Activated T-helper 1 cell treated with anti-CD3 and anti-CD28 coated beads, Interleukin-12 subunit alpha, Interleukin-12 subunit beta, Interleukin-2, Interleukin-4 antibody, amounts not matched to agents 30 ng/mL and 10 ng/mL and 1 ng/mL, durations not matched to agents 14 hours and 24 hours and 36 hours (primary cell): ENCODE measurements around the gene TECRL. TPM values are rescaled to one million over a fixed set of nuclear protein-coding genes. Genes with fewer than 3 reads are reported as not detected.

ENCODE experiments used
- DNase-seq: peaks from one replicate; pipeline ENCODE4 v3.0.0; 2021; ENCODE audit warnings: low spot score
- H3K27ac Mint-ChIP-seq: one replicate; pipeline ENCODE4 v1.8.0; 2021; ENCODE audit warnings: mild to moderate bottlenecking, mixed read lengths
- H3K27me3 Mint-ChIP-seq: one replicate; pipeline ENCODE4 v1.8.0; 2022; ENCODE audit warnings: mild to moderate bottlenecking, moderate library complexity, mixed read lengths; ENCODE audit not compliant: insufficient read depth
- H3K36me3 Mint-ChIP-seq: one replicate; pipeline ENCODE4 v1.8.0; 2021; ENCODE audit warnings: low read depth, mixed read lengths
- H3K4me1 Mint-ChIP-seq: one replicate; pipeline ENCODE4 v1.8.0; 2021; ENCODE audit warnings: low read depth, mixed read lengths
- H3K4me3 Mint-ChIP-seq: one replicate; pipeline ENCODE4 v1.8.0; 2021; ENCODE audit warnings: mild to moderate bottlenecking, moderate library complexity, mixed read lengths
- H3K9me3 Mint-ChIP-seq: one replicate; pipeline ENCODE4 v1.8.0; 2021; ENCODE audit warnings: mixed read lengths
- intact Hi-C: fragments of 100-400 bp; cut with micrococcal nuclease; formaldehyde crosslinking; loops from one replicate; pipeline ENCODE4 v1.15.1; 2024
- total RNA-seq: library from RNA; stranded (reverse); gene quantifications from 2 replicates; pipeline ENCODE4 v1.2.3, GENCODE V29; 2022

Gene TECRL
- total RNA-seq, 1 donor from 2014 or later = not detected

GRCh38 chr4:64368741-64369140, 40.5 kb downstream of the TECRL start:
- Mint-ChIP-seq H3K36me3 (no peaks in the 10 kb centered on the region), H3K27ac (no peak overlapping the region), H3K27me3 (no peaks in the 10 kb centered on the region), H3K9me3 (peaks cover 7% of the 10 kb centered on the region), H3K4me1 (no peaks in the 10 kb centered on the region), H3K4me3 (no peak overlapping the region)
- no peak for DNase-seq
- intact Hi-C loops = no loop called here

- H3K4me3 Mint-ChIP-seq = no peak overlapping the region
- H3K4me1 Mint-ChIP-seq = no peaks in the 10 kb centered on the region
- peaks cover 17% of the 10 kb centered on the region for H3K9me3 Mint-ChIP-seq
- DNase-seq = no peak
- no peaks in the 10 kb centered on the region for H3K36me3 Mint-ChIP-seq
- H3K27me3 Mint-ChIP-seq = no peaks in the 10 kb centered on the region
- intact Hi-C loops = no loop called here
- no peak overlapping the region for H3K27ac Mint-ChIP-seq
Observed at GRCh38 chr4:64361399-64361740, 47.9 kb downstream of the TECRL start.

- intact Hi-C loops = no loop called here
Observed at GRCh38 chr4:64360664-64361398, 48.4 kb downstream of the TECRL start.

DNA sequence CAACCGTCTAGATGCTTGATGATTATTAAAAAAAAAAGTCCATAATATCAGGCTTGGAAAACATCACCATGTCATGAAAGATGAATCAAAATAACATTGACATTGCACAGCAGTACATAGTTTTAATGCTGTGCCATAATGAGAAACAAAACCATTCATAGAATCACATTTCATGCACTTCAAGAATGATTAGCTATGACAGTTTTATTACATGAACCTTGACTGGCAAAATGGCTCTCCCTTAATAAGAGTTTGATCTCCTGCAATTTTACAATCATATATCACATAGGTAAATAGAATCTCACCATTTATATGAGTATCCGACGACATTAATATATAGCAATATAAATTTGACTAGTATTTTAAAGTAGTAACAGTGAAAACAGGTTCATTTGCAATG, 49.8 kb downstream of the TECRL start:
- Mint-ChIP-seq H3K27me3 (no peaks in the 10 kb centered on the region), H3K36me3 (no peaks in the 10 kb centered on the region), H3K4me1 (no peaks in the 10 kb centered on the region), H3K4me3 (no peak overlapping the region), H3K27ac (no peak overlapping the region), H3K9me3 (peaks cover 9% of the 10 kb centered on the region)
- intact Hi-C loops = no loop called here
- DNase-seq = no peak

More at GRCh38 chr4:64360664-64361398, 48.4 kb downstream of the TECRL start:
- no peaks in the 10 kb centered on the region for H3K4me1 Mint-ChIP-seq
- H3K9me3 Mint-ChIP-seq = peaks cover 16% of the 10 kb centered on the region
- H3K36me3 Mint-ChIP-seq = no peaks in the 10 kb centered on the region
- no peak overlapping the region for H3K4me3 Mint-ChIP-seq
- no peaks in the 10 kb centered on the region for H3K27me3 Mint-ChIP-seq
- DNase-seq = no peak
- no peak overlapping the region for H3K27ac Mint-ChIP-seq

DNA sequence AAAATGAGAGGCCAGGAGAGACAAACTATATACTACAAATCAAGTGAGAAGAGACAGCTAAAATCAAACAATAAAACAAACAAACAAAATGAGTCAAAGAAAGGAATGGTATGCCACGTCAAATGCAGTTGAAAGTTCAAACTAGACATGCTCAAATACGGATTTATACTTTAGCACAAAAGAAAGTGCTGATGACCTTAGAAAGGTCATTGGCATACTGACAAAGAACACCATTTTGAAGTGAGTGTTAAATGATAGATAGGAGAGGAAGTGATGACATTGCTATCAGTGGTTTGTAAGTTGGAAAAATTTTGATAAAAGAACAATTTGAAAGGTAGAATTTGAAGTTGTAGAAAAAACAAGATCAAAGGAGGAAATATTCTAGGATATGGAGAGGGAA, 55.3 kb downstream of the TECRL start:
- Mint-ChIP-seq H3K27me3 (no peaks in the 10 kb centered on the region), H3K27ac (no peak overlapping the region), H3K9me3 (peaks cover 4% of the 10 kb centered on the region), H3K4me1 (no peaks in the 10 kb centered on the region), H3K36me3 (no peaks in the 10 kb centered on the region), H3K4me3 (no peak overlapping the region)
- DNase-seq = no peak
- intact Hi-C loops = no loop called here

- no peaks in the 10 kb centered on the region for H3K27me3 Mint-ChIP-seq
- H3K4me1 Mint-ChIP-seq = no peaks in the 10 kb centered on the region
- H3K36me3 Mint-ChIP-seq = no peaks in the 10 kb centered on the region
- H3K4me3 Mint-ChIP-seq = no peak overlapping the region
- intact Hi-C loops = no loop called here
- peaks cover 12% of the 10 kb centered on the region for H3K9me3 Mint-ChIP-seq
- no peak overlapping the region for H3K27ac Mint-ChIP-seq
- no peak for DNase-seq
Observed at GRCh38 chr4:64341711-64342110, 67.5 kb downstream of the TECRL start.

DNA sequence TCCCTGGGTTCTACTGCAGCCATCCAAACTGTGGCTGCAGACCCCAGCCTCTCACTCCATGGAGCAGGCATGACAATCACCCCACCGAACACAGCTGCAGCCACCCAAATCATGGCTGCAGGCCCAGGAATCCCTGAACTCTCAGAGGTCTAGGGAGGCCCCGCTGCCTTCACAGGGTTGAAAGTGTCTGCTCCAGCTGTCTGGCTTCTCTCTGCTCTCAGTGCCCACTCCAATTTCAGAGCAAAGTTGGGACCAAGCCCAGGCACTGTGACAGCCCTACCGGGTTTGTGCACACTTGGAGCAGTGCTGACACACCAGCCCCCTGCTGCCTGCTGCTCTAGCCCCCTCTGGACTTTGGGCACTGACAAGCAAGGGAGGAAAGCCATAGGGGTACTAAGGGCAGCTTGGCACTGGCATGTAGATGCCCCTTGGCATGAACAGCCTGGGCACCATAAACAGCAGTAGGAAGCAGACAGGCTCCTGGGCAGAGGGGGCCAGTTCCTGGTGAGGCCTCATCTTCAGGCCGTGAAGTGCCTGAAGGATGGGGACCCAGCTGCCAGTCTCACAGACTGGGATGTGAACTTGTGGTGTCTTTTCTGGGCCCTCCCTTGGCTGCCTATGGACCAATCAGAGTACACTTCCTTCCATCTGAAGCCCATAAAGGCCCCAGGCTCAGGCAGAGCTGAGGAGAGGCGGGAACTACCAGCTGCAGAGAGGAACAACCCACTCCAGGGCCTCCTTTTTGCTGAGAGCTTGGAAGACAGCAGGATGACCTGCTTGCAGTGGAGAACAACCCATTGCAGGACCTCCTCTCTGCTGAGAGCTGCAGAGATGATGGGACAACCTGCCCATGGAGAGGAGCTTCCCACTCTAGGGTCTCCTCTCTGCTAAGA, 68.8 kb downstream of the TECRL start:
- intact Hi-C loops = no loop called here

GRCh38 chr4:64334964-64335363, 74.3 kb downstream of the TECRL start:
- DNase-seq = no peak

More for the DNA sequence above, 68.8 kb downstream of the TECRL start:
- Mint-ChIP-seq H3K36me3 (no peaks in the 10 kb centered on the region), H3K4me3 (no peak overlapping the region), H3K27me3 (no peaks in the 10 kb centered on the region), H3K9me3 (peaks cover 12% of the 10 kb centered on the region), H3K4me1 (no peaks in the 10 kb centered on the region), H3K27ac (no peak overlapping the region)
- DNase-seq = no peak

GRCh38 chr4:64330143-64330542, 79.1 kb downstream of the TECRL start:
- no peak for DNase-seq
- Mint-ChIP-seq H3K27ac (no peak overlapping the region), H3K9me3 (peaks cover 3% of the 10 kb centered on the region), H3K27me3 (no peaks in the 10 kb centered on the region), H3K4me3 (no peak overlapping the region), H3K4me1 (no peaks in the 10 kb centered on the region), H3K36me3 (no peaks in the 10 kb centered on the region)
- intact Hi-C loops = no loop called here

More at GRCh38 chr4:64334964-64335363, 74.3 kb downstream of the TECRL start:
- Mint-ChIP-seq H3K4me3 (no peak overlapping the region), H3K9me3 (peaks cover 15% of the 10 kb centered on the region), H3K27ac (no peak overlapping the region), H3K36me3 (no peaks in the 10 kb centered on the region), H3K4me1 (no peaks in the 10 kb centered on the region), H3K27me3 (no peaks in the 10 kb centered on the region)
- intact Hi-C loops = no loop called here

- H3K4me1 Mint-ChIP-seq = no peaks in the 10 kb centered on the region
- no peaks in the 10 kb centered on the region for H3K9me3 Mint-ChIP-seq
Observed at GRCh38 chr4:64327237-64327636, 82.0 kb downstream of the TECRL start.

DNA sequence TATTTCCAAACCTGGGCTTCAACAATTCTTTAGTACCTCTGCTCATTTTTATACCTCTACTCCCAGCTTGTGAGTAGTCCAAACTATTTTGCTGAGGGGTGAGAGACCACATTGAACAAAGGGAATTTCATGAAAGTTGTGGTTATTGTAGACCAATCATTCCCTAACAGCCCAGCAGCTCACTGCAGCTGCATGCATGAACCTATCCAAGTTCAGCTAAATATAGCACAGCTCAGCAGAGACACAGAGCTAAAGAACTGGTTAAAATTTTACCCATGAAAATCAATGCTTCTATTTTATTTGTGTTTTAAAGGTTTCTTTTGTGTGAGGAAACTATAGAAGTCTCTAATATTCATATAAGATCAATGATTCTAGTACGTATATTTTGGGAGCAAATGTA, 82.7 kb downstream of the TECRL start:
- intact Hi-C loops = no loop called here
- Mint-ChIP-seq H3K4me3 (no peak overlapping the region), H3K4me1 (no peaks in the 10 kb centered on the region), H3K36me3 (no peaks in the 10 kb centered on the region), H3K27me3 (no peaks in the 10 kb centered on the region), H3K27ac (no peak overlapping the region), H3K9me3 (no peaks in the 10 kb centered on the region)
- DNase-seq = no peak

More at GRCh38 chr4:64327237-64327636, 82.0 kb downstream of the TECRL start:
- intact Hi-C loops = no loop called here
- Mint-ChIP-seq H3K36me3 (no peaks in the 10 kb centered on the region), H3K27me3 (no peaks in the 10 kb centered on the region), H3K4me3 (no peak overlapping the region), H3K27ac (no peak overlapping the region)
- DNase-seq = no peak

GRCh38 chr4:64306255-64306565, 103.0 kb downstream of the TECRL start:
- peaks cover 15% of the 10 kb centered on the region for H3K9me3 Mint-ChIP-seq
- no peaks in the 10 kb centered on the region for H3K4me1 Mint-ChIP-seq
- H3K27me3 Mint-ChIP-seq = no peaks in the 10 kb centered on the region
- no peak for DNase-seq
- intact Hi-C loops = no loop called here
- H3K27ac Mint-ChIP-seq = no peak overlapping the region
- no peaks in the 10 kb centered on the region for H3K36me3 Mint-ChIP-seq
- H3K4me3 Mint-ChIP-seq = no peak overlapping the region

DNA sequence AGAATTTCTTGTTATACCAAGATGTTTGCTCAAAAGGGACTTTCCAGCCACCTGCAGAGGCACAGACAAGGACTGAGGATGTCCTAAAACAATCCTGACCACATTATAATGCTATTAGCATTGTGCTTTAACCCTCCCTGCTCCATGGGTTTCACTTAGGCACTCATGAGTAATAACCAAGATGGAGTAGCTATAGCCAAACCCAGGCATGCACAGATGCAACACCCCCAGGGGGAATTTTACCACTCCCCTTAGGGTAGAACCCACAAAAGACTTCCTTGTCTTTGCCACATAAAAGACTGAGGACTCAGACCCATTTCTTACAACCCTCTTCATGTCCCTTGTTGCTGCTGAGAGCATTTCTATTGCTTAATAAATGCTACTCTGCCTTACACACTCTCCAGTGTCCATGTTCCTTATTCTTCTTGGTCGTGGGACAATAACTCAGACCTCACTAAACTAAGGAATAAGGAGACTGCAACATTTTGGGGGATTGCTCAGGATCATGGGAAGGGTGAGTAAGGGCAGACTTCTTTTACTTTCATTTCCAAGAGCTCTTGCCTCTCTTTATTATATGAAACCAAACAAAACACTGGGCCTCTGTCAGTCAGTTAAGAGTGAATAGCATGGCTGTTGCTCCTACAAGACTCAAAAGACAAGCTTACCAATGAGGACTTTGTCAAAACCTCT, 103.5 kb downstream of the TECRL start:
- intact Hi-C loops = no loop called here
- peaks cover 15% of the 10 kb centered on the region for H3K9me3 Mint-ChIP-seq
- no peaks in the 10 kb centered on the region for H3K36me3 Mint-ChIP-seq
- no peak for DNase-seq
- no peaks in the 10 kb centered on the region for H3K27me3 Mint-ChIP-seq
- H3K4me3 Mint-ChIP-seq = no peak overlapping the region
- H3K27ac Mint-ChIP-seq = no peak overlapping the region
- no peaks in the 10 kb centered on the region for H3K4me1 Mint-ChIP-seq
